GM18870 (cell line): ENCODE results near the gene MAFG.
"Not testable (repeated sequence)": the region's sequence is repeated elsewhere in the genome, so short reads cannot be mapped to it uniquely, and the experiment has no call there.

ENCODE experiments used
- ATAC-seq: cut with Tn5 transposase; IDR thresholded peaks from one replicate; pipeline ENCODE4 v1.9.1; 2021; ENCODE audit warnings: moderate library complexity; ENCODE audit not compliant: unreplicated experiment

Gene MAFG

GRCh38 chr17:81958633-81959342 lies 31.3 kb upstream of the MAFG start:
- no peak for ATAC-seq

- ATAC-seq, result no peak
Observed at GRCh38 chr17:81957691-81958432, 30.3 kb upstream of the MAFG start.

GRCh38 chr17:81956607-81957589 lies 29.4 kb upstream of the MAFG start:
- ATAC-seq, result no peak

GRCh38 chr17:81955756-81956544 lies 28.4 kb upstream of the MAFG start:
- no peak for ATAC-seq

GRCh38 chr17:81955058-81955681 lies 27.6 kb upstream of the MAFG start:
- no peak for ATAC-seq

- ATAC-seq, result no peak
Observed at GRCh38 chr17:81954131-81955057, 26.9 kb upstream of the MAFG start.

- ATAC-seq, result not testable (repeated sequence)
Observed at GRCh38 chr17:81953443-81953842, 25.9 kb upstream of the MAFG start.

GRCh38 chr17:81952792-81953228 lies 25.3 kb upstream of the MAFG start:
- ATAC-seq, result no peak

- no peak for ATAC-seq
Observed at GRCh38 chr17:81951785-81952684, 24.5 kb upstream of the MAFG start.

GRCh38 chr17:81950501-81950900 lies 23.0 kb upstream of the MAFG start:
- ATAC-seq, result no peak

GRCh38 chr17:81948635-81949378 lies 21.3 kb upstream of the MAFG start:
- ATAC-seq, result no peak

- ATAC-seq, result no peak
Observed at GRCh38 chr17:81947189-81947588, 19.7 kb upstream of the MAFG start, which contains the start of gene MYADML2. Gene MYADML2, minus strand, starts transcription at chr17:81947233. Its CDS starts 5,492 bp downstream, at chr17:81941741.

GRCh38 chr17:81944858-81945257 lies 17.3 kb upstream of the MAFG start:
- ATAC-seq, result no peak

GRCh38 chr17:81942167-81942553 lies 14.6 kb upstream of the MAFG start:
- no peak for ATAC-seq

- ATAC-seq, result no peak
Observed at GRCh38 chr17:81941484-81942166, 14.1 kb upstream of the MAFG start.
